NT2/D1 (cell line): ENCODE data around the gene HDHD3.
"Not testable (repeated sequence)": the region's sequence is repeated elsewhere in the genome, so short reads cannot be mapped to it uniquely, and the experiment has no call there.

Experiments
- DNase-seq: peaks from one replicate; pipeline ENCODE4 v3.0.0-alpha.2; 2011; ENCODE audit warnings: low read depth, low spot score
- H3K27me3 ChIP-seq: 2 replicates; pipeline ENCODE4 v1.6.0; 2011; ENCODE audit warnings: mild to moderate bottlenecking; ENCODE audit not compliant: insufficient read length, insufficient read depth
- H3K36me3 ChIP-seq: 2 replicates; pipeline ENCODE4 v1.6.1; 2011; ENCODE audit warnings: mild to moderate bottlenecking, low read length, mixed read lengths; ENCODE audit not compliant: insufficient read depth, insufficient read length
- H3K4me1 ChIP-seq: 2 replicates; pipeline ENCODE4 v1.5.1; 2011; ENCODE audit not compliant: insufficient read depth, insufficient read length
- H3K4me3 ChIP-seq: 2 replicates; pipeline ENCODE4 v1.5.1; 2011; ENCODE audit warnings: low read depth; ENCODE audit not compliant: insufficient read length
- H3K9ac ChIP-seq: 2 replicates; pipeline ENCODE4 v1.6.0; 2011; ENCODE audit warnings: low read depth; ENCODE audit not compliant: insufficient read length
- H3K9me3 ChIP-seq: 2 replicates; pipeline ENCODE4 v1.5.1; 2011; ENCODE audit warnings: mild to moderate bottlenecking, low read length; ENCODE audit not compliant: insufficient read depth
- SUZ12 ChIP-seq: IDR thresholded peaks from 2 replicates; pipeline ENCODE4 v1.6.1; 2011; ENCODE audit not compliant: insufficient read length, insufficient read depth; ENCODE audit errors: extremely low read depth
- YY1 ChIP-seq: IDR thresholded peaks from 2 replicates; pipeline ENCODE4 v1.6.1; 2011; ENCODE audit not compliant: insufficient read length, insufficient read depth
- ZNF274 ChIP-seq: IDR thresholded peaks from 2 replicates; pipeline ENCODE4 v1.6.1; 2011; ENCODE audit warnings: mild to moderate bottlenecking, low read depth, low read length

HDHD3 gene

DNA sequence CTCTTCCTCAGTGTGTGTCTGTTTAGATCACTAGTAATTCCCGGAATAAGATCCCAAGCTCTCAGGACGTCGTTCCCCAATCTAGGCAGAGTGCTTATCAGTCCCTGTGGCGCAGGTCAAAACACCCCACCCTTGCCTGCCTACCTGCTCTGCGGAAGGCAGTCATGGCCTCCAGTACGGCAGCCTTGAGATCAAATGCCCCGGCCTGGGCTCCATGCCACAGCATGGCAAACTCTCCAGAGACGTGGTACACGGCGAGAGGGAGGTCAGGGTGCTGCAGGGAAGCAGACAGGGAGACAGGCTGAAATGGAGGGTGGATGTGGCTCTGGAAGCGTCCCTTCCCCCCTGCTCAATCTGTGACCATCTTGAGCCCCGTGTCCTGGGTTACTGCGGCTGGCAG is 12.0 kb upstream of the HDHD3 start:
- no peaks in the 10 kb centered on the region for H3K27me3 ChIP-seq
- peaks cover 78% of the 10 kb centered on the region for H3K36me3 ChIP-seq
- H3K9ac ChIP-seq: no peak overlapping the region
- no peaks in the 10 kb centered on the region for H3K4me1 ChIP-seq
- H3K4me3 ChIP-seq: no peak overlapping the region
- peaks cover 8% of the 10 kb centered on the region; the same call in 1 of the 2 replicates for H3K9me3 ChIP-seq
- TF ChIP-seq ZNF274 (no peak), YY1 (no peak), SUZ12 (no peak)
- no peak for DNase-seq

DNA sequence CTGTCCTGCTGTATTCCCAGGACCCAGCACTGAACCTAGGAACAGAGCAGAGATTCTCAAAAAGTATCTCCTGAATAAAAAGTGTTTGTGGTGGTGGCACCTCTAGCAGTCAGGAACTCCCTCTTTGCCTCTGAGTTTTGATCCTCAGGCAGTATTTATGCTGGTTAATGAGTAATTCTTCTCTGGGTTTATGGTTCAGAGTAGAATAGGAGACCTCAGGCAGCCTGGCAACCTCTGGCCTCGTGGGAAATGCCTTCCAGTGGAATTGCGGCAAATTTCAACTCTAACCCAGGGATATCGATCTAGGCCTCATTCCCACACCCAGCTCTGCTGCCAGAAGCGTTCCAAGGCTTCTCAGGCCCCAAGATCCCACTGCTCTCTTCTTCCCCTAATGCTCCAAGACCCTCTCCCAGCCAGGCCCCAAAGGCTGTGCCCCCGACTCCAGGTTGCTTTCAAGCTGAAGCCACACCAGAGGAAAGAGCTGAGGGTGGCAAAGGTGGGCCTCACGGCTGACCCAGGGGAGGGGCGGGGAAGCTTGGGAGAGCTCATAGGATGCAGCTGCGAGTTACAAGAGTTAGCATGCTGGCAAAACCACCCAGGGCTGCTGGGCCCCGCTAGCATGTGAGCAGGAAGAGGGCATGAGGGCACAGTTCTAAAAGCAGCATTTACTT is 10.9 kb upstream of the HDHD3 start:
- DNase-seq: no peak
- Histone ChIP-seq H3K27me3 (no peaks in the 10 kb centered on the region), H3K4me1 (no peaks in the 10 kb centered on the region), H3K9me3 (peaks cover 8% of the 10 kb centered on the region; the same call in 1 of the 2 replicates), H3K36me3 (peaks cover 68% of the 10 kb centered on the region), H3K9ac (no peak overlapping the region), H3K4me3 (no peak overlapping the region)
- TF ChIP-seq ZNF274: no peak
- no peak for TF ChIP-seq SUZ12
- no peak for TF ChIP-seq YY1

DNA sequence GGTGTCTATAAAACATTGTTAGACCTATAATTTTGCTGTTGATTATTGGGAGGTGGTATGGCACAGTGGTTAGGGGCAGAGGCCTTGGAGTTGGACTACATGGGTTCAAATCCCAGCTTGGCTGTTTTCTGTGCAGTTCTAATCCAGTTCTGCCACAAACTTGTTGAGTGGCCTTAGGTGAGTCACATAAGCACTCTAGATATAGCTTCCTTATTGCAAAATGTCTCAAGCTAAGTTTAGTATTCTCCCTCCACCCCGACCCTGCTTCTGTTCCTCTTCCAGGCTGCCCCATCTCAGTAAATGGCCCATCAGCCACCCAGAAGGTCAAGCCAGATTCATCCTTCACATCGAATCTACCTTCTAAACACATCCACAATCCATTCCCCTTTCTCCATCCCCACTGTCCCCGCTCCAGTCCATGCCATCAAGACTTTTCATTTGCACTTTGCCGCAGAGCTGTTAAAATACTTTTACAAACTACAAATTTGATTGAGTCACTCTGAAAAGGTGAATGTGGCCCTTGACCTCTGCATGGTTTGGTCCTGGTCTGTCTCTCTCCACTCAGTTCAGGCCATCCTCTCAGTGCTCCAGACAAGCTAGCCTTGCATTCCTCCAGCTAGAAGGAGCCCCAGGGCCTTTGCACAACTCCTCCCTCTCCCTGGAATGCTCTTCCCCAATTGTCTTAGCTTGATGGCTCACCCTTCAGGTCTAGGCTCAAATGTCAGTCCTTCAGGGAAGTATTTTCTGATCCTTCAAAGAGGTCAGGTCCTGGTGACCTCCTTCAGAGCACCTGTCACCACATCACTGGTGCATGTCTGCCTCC is 10.0 kb upstream of the HDHD3 start:
- Histone ChIP-seq H3K9ac (no peak overlapping the region), H3K9me3 (peaks cover 8% of the 10 kb centered on the region; the same call in 1 of the 2 replicates), H3K27me3 (no peaks in the 10 kb centered on the region), H3K36me3 (peaks cover 59% of the 10 kb centered on the region), H3K4me3 (no peak overlapping the region), H3K4me1 (no peaks in the 10 kb centered on the region)
- DNase-seq: no peak
- TF ChIP-seq SUZ12: no peak
- no peak for TF ChIP-seq YY1
- no peak for TF ChIP-seq ZNF274

DNA sequence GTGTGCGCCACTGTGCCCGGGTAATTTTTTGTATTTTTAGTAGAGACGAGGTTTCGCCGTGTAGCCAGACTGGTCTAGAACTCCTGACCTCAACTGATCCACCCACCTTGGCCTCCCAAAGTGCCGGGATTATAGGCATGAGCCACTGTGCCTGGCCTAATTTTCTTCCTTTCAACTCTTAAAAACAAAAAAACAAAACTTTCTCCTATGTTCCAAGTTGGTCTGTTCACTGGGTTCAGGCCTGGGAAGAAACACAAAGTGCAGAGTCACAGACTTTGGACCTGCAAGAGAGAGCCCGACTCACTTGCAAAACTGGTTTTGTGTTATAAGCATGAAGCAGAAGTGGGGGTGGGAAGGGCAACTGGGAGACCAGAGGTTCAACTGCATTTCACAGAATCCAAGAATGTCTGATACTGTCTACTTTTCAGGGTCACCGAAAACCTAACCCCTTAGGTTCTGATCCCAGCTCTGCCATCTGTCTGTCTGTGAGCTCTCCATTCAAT is 5.2 kb upstream of the HDHD3 start:
- no peak for TF ChIP-seq ZNF274
- no peak for TF ChIP-seq SUZ12
- no peak for TF ChIP-seq YY1
- Histone ChIP-seq H3K4me3 (no peak overlapping the region), H3K27me3 (no peaks in the 10 kb centered on the region), H3K36me3 (peaks cover 13% of the 10 kb centered on the region), H3K9ac (no peak overlapping the region), H3K4me1 (no peaks in the 10 kb centered on the region), H3K9me3 (peaks cover 6% of the 10 kb centered on the region; the same call in 1 of the 2 replicates)
- no peak for DNase-seq

DNA sequence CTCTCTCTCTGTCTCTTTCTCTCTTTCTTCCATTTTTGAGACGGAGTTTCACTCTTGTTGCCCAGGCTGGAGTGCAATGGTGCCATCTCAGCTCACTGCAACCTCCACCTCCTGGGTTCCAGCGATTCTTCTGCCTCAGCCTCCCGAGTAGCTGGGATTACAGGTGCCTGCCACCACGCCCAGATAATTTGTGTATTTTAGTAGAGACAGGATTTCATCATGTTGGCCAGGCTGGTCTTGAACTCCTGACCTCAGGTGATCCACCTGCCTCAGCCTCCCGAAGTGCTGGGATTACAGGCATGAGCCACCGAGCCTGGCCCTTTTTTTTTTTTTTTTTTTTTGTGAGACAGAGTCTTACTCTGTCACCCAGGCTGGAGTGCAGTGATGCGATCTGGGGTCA is 4.7 kb upstream of the HDHD3 start:
- not testable (repeated sequence) for H3K27me3 ChIP-seq, H3K36me3 ChIP-seq, H3K9ac ChIP-seq, DNase-seq, H3K4me3 ChIP-seq, H3K4me1 ChIP-seq, H3K9me3 ChIP-seq

DNA sequence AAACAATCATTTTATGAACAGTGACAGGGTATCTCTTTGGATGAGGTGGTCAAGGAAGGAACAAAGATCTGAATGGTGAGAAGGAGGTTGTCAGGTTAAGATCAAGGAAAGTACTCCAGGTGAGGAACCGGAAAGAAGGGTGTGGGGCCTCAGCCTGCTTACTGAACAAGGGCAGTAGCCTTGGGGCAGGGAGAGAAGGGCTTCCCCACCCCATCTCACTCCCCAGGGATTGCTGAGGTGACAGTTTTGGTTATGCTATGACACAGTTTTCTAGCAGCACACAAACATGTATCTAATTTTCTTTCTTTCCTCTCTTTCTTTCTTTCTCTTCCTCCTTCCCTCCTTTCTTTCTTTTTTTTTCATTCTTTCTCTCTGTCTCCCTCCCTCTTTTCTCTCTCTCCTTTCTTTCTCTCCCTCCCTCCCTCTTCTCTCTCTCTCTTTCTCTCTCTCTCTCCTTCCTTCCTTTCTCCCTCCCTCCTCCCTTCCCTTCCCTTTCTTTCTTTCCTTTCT is 4.1 kb upstream of the HDHD3 start:
- H3K9me3 ChIP-seq: no peaks in the 10 kb centered on the region
- no peak overlapping the region for H3K4me3 ChIP-seq
- H3K27me3 ChIP-seq: no peaks in the 10 kb centered on the region
- H3K36me3 ChIP-seq: peaks cover 5% of the 10 kb centered on the region
- TF ChIP-seq ZNF274: no peak
- DNase-seq: no peak
- H3K9ac ChIP-seq: no peak overlapping the region
- no peaks in the 10 kb centered on the region for H3K4me1 ChIP-seq

DNA sequence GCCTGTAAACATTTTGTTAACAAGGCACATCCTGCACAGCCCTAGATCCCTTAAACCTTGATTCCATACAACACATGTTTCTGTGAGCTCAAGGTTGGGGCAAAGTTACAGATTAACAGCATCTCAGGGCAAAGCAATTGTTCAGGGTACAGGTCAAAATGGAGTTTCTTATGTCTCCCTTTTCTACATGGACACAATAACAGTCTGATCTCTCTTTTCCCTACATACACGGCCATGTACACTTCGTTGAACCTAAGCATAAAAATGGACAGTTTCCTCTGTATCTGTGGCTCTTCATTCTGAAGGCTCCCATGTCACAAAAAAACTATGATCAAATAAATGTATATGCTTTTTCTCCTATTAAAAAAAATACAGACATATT is 3.0 kb upstream of the HDHD3 start:
- not testable (repeated sequence) for H3K4me1 ChIP-seq, H3K27me3 ChIP-seq, H3K36me3 ChIP-seq, DNase-seq, H3K4me3 ChIP-seq, H3K9me3 ChIP-seq, H3K9ac ChIP-seq

DNA sequence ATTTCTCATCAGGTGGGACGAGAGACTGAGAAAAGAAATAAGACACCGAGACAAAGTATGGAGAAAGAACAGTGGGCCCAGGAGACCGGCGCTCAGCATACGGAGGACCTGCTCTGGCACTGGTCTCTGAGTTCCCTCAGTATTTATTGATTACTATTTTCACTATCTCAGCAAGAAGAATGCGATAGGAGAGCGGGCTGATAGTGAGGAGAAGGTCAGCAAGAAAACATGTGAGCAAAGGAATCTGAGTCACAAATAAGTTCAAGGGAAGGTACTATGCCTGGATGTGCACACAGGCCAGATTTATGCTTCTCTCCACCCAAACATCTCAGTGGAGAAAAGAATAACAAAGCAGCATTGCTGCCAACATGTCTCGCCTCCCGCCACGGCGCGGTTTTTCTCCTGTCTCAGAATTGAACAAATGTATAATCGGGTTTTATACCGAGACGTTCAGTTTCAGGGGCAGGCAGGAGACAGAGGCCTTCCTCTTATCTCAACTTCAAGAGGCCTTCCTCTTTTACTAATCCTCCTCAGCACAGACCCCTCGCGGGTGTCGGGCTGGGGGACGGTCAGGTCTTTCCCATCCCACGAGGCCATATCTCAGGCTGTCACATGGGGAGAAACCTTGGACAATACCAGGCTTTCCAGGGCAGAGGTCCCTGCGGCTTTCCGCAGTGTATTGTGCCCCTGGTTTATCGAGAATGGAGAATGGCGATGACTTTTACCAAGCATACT is 2.5 kb upstream of the HDHD3 start:
- not testable (repeated sequence) for H3K9me3 ChIP-seq, H3K9ac ChIP-seq, DNase-seq, H3K4me1 ChIP-seq, H3K27me3 ChIP-seq, H3K4me3 ChIP-seq
- peaks cover 14% of the 10 kb centered on the region for H3K36me3 ChIP-seq
